Breast epithelium (tissue), 4 donors: ENCODE data around the gene HADHA. TPM values are rescaled to one million over a fixed set of nuclear protein-coding genes. Genes with fewer than 3 reads are reported as not detected.
A peak's percentile ranks its signal among the peaks of the same experiment; 100 is the strongest.

ENCODE experiments used
- DNase-seq, 2 donors: peaks; one replicate each; pipeline ENCODE4 v3.0.0-alpha.2; 2019; ENCODE audit warnings: low spot score in 2 of 2
- H3K27ac ChIP-seq, 2 donors: fragments of 200-600 bp; sonication (generic) in 1 of 2; one replicate each; pipeline ENCODE4 v1.5.1; 2016 to 2019; ENCODE audit warnings: mild to moderate bottlenecking in 1 of 2
- H3K27me3 ChIP-seq, 2 donors: fragments of 200-600 bp; sonication (generic) in 1 of 2; one replicate each; pipeline versions ENCODE4 v1.5.1 to v1.6.0; 2017 to 2019; ENCODE audit warnings: control low read depth in 1 of 2, mild to moderate bottlenecking in 1 of 2
- H3K36me3 ChIP-seq: fragments of 200-600 bp; one replicate; pipeline ENCODE4 v1.5.1; 2019
- H3K4me1 ChIP-seq, 2 donors: fragments of 200-600 bp; sonication (generic); one replicate each; pipeline ENCODE4 v1.5.1; 2016 to 2019; ENCODE audit warnings: control low read depth in 1 of 2
- H3K4me3 ChIP-seq, 3 donors: fragments of 200-600 bp; sonication (generic); 1 replicate in 2 of 3; 2 replicates in 1 of 3; pipeline ENCODE4 v1.5.1; 2016 to 2019; ENCODE audit warnings: mild to moderate bottlenecking in 3 of 3, moderate library complexity in 2 of 3
- H3K9me3 ChIP-seq, 2 donors: fragments of 200-600 bp; sonication (generic) in 1 of 2; one replicate each; pipeline ENCODE4 v1.5.1; 2016 to 2019; ENCODE audit warnings: control low read depth in 1 of 2
- CTCF ChIP-seq, 3 donors: fragments of 450-650 bp; IDR thresholded peaks; one replicate each; pipeline ENCODE4 v1.5.1; 2016 to 2017; ENCODE audit warnings: antibody characterized with exemption in 3 of 3, mild to moderate bottlenecking in 3 of 3, moderate library complexity in 3 of 3
- POLR2A ChIP-seq: fragments of 450-650 bp; IDR thresholded peaks from one replicate; pipeline ENCODE4 v1.6.1; 2016; ENCODE audit warnings: antibody characterized with exemption, mild to moderate bottlenecking, moderate library complexity
- POLR2AphosphoS5 ChIP-seq, 3 donors: sonication (generic); formaldehyde crosslinking; IDR thresholded peaks; one replicate each; pipeline ENCODE4 v1.6.1; 2017; ENCODE audit warnings: antibody characterized with exemption in 3 of 3
- intact Hi-C: fragments of 100-400 bp; cut with DNase I; formaldehyde crosslinking; loops from one replicate; pipeline ENCODE4 v1.15.1; 2023; ENCODE audit warnings: low total_unique reads
- total RNA-seq, 3 donors: library from RNA; depleted of rRNA; stranded (reverse); fragments of >200 nt; gene quantifications; one replicate each; pipeline ENCODE4 v1.1.0, GENCODE V29; 2016

HADHA gene
- total RNA-seq, 3 donors from 2014 or later = 139 to 156 (median 141) TPM

GRCh38 chr2:26237868-26238267 is 6.6 kb downstream of the HADHA start:
- H3K36me3 ChIP-seq = no peaks in the 10 kb centered on the region

GRCh38 chr2:26235089-26235488 is 9.3 kb downstream of the HADHA start:
- Histone ChIP-seq H3K36me3 (no peaks in the 10 kb centered on the region), H3K27me3 (no peaks in the 10 kb centered on the region)

More at GRCh38 chr2:26237868-26238267, 6.6 kb downstream of the HADHA start:
- no peak for DNase-seq
- no peak overlapping the region for H3K4me3 ChIP-seq
- H3K27ac ChIP-seq = no peak overlapping the region
- intact Hi-C loops = no loop called here
- H3K27me3 ChIP-seq = no peaks in the 10 kb centered on the region
- H3K9me3 ChIP-seq = no peaks in the 10 kb centered on the region
- no peaks in the 10 kb centered on the region for H3K4me1 ChIP-seq
- no peak for TF ChIP-seq POLR2AphosphoS5 (IDR thresholded peaks at IDR 0.05)
- no peak for TF ChIP-seq CTCF (IDR thresholded peaks at IDR 0.05)
- TF ChIP-seq POLR2A = no peak

GRCh38 chr2:26230806-26231205 is 13.6 kb downstream of the HADHA start:
- H3K4me3 ChIP-seq = no peak overlapping the region
- H3K36me3 ChIP-seq = no peaks in the 10 kb centered on the region

More at GRCh38 chr2:26235089-26235488, 9.3 kb downstream of the HADHA start:
- intact Hi-C loops = no loop called here
- DNase-seq = no peak
- TF ChIP-seq CTCF (IDR thresholded peaks at IDR 0.05) = peak in 1 of 3 donors; percentile 30
- no peak for TF ChIP-seq POLR2A
- Histone ChIP-seq H3K4me1 (no peaks in the 10 kb centered on the region), H3K4me3 (no peak overlapping the region), H3K9me3 (no peaks in the 10 kb centered on the region), H3K27ac (no peak overlapping the region)

GRCh38 chr2:26229595-26229994 is 14.8 kb downstream of the HADHA start:
- no peak overlapping the region for H3K27ac ChIP-seq
- no peaks in the 10 kb centered on the region for H3K4me1 ChIP-seq
- TF ChIP-seq POLR2A = no peak
- TF ChIP-seq POLR2AphosphoS5 (IDR thresholded peaks at IDR 0.05) = no peak
- TF ChIP-seq CTCF (IDR thresholded peaks at IDR 0.05) = no peak
- intact Hi-C loops = no loop called here
- no peaks in the 10 kb centered on the region for H3K27me3 ChIP-seq
- no peak for DNase-seq
- H3K4me3 ChIP-seq = no peak overlapping the region
- H3K36me3 ChIP-seq = no peaks in the 10 kb centered on the region
- no peaks in the 10 kb centered on the region for H3K9me3 ChIP-seq

More at GRCh38 chr2:26230806-26231205, 13.6 kb downstream of the HADHA start:
- Histone ChIP-seq H3K9me3 (no peaks in the 10 kb centered on the region), H3K4me1 (no peaks in the 10 kb centered on the region), H3K27me3 (no peaks in the 10 kb centered on the region), H3K27ac (no peak overlapping the region)
- TF ChIP-seq POLR2A (no peak), CTCF (IDR thresholded peaks at IDR 0.05) (no peak), POLR2AphosphoS5 (IDR thresholded peaks at IDR 0.05) (no peak)
- intact Hi-C loops = no loop called here
- DNase-seq = no peak

- intact Hi-C loops = no loop called here
- H3K36me3 ChIP-seq = no peaks in the 10 kb centered on the region
- H3K27me3 ChIP-seq = no peaks in the 10 kb centered on the region
Observed at GRCh38 chr2:26224095-26224494, 20.3 kb downstream of the HADHA start.

More at GRCh38 chr2:26224095-26224494, 20.3 kb downstream of the HADHA start:
- H3K27ac ChIP-seq = no peak overlapping the region
- TF ChIP-seq POLR2AphosphoS5 (IDR thresholded peaks at IDR 0.05) = no peak
- TF ChIP-seq CTCF (IDR thresholded peaks at IDR 0.05) = no peak
- TF ChIP-seq POLR2A = no peak
- no peaks in the 10 kb centered on the region for H3K4me1 ChIP-seq
- H3K4me3 ChIP-seq = no peak overlapping the region
- no peaks in the 10 kb centered on the region for H3K9me3 ChIP-seq
- no peak for DNase-seq
